Measurements from ENCODE around the gene MTUS2.

GRCh38 chr13:29456419-29456818, 636.3 kb downstream of the MTUS2 start:
- TF ChIP-seq CTCF (conservative IDR thresholded peaks at IDR 0.05; ENCODE audit: low read depth in 2 of 2) (no peak), ZNF462 (CRISPR knock-in tag; IDR thresholded peaks at IDR 0.05) (no peak), EZH2 (IDR thresholded peaks at IDR 0.05; ENCODE audit: low read depth, unreplicated experiment) (no peak), REST (IDR thresholded peaks at IDR 0.05; ENCODE audit: unreplicated experiment) (no peak), POLR2AphosphoS5 (IDR thresholded peaks at IDR 0.05; ENCODE audit: low read depth) (no peak), ETS1 (IDR thresholded peaks at IDR 0.05) (no peak), CREB1 (CRISPR knock-in tag; IDR thresholded peaks at IDR 0.05; ENCODE audit: low read depth) (no peak), STAT1 (IDR thresholded peaks at IDR 0.05; ENCODE audit: unreplicated experiment) (no peak), JUNB (IDR thresholded peaks at IDR 0.05; ENCODE audit: unreplicated experiment) (no peak)
